Effector memory CD4-positive, alpha-beta T cell (primary cell): ENCODE data around the gene GMPPA.

Experiments used
- DNase-seq, 3 donors: peaks; one replicate each; pipeline ENCODE4 v3.0.0-alpha.2; 2020
- H3K27ac ChIP-seq: 2 replicates; pipeline ENCODE4 v1.7.0; 2013; ENCODE audit warnings: mild to moderate bottlenecking, low read length, moderate library complexity; ENCODE audit not compliant: insufficient read depth, poor library complexity, severe bottlenecking
- H3K27me3 ChIP-seq: replicated peaks from 2 replicates; pipeline ENCODE4 v1.7.0; 2013; ENCODE audit warnings: mild to moderate bottlenecking, low read length; ENCODE audit not compliant: insufficient read depth, control insufficient read depth, poor library complexity, severe bottlenecking
- H3K36me3 ChIP-seq: 2 replicates; pipeline ENCODE4 v1.7.0; 2013; ENCODE audit warnings: mild to moderate bottlenecking, low read length, moderate library complexity; ENCODE audit not compliant: control insufficient read depth, insufficient read depth
- H3K4me1 ChIP-seq: 2 replicates; pipeline ENCODE4 v1.7.0; 2013; ENCODE audit warnings: low read length, mild to moderate bottlenecking; ENCODE audit not compliant: control insufficient read depth, insufficient read depth, poor library complexity, severe bottlenecking
- H3K4me3 ChIP-seq: 2 replicates; pipeline ENCODE4 v1.7.0; 2013; ENCODE audit warnings: low read length, low read depth, mild to moderate bottlenecking; ENCODE audit not compliant: insufficient read depth, poor library complexity, severe bottlenecking
- H3K9me3 ChIP-seq: 2 replicates; pipeline ENCODE4 v1.7.0; 2013; ENCODE audit warnings: mild to moderate bottlenecking, low read length, moderate library complexity; ENCODE audit not compliant: control insufficient read depth

Gene GMPPA

GRCh38 chr2:219548990-219549389 lies 50.3 kb downstream of the GMPPA start:
- Histone ChIP-seq H3K4me3 (no peak overlapping the region), H3K27ac (no peak overlapping the region), H3K9me3 (no peaks in the 10 kb centered on the region), H3K27me3 (peaks cover 22% of the 10 kb centered on the region), H3K4me1 (peaks cover 18% of the 10 kb centered on the region), H3K36me3 (no peaks in the 10 kb centered on the region)
- DNase-seq: no peak

GRCh38 chr2:219549619-219550018 lies 50.9 kb downstream of the GMPPA start:
- Histone ChIP-seq H3K27ac (no peak overlapping the region), H3K4me1 (peaks cover 15% of the 10 kb centered on the region), H3K9me3 (no peaks in the 10 kb centered on the region), H3K27me3 (peaks cover 23% of the 10 kb centered on the region), H3K36me3 (no peaks in the 10 kb centered on the region), H3K4me3 (no peak overlapping the region)
- no peak for DNase-seq

GRCh38 chr2:219551441-219552381 lies 53.0 kb downstream of the GMPPA start:
- Histone ChIP-seq H3K4me1 (peaks cover 15% of the 10 kb centered on the region), H3K27me3 (peaks cover 23% of the 10 kb centered on the region), H3K9me3 (no peaks in the 10 kb centered on the region), H3K36me3 (no peaks in the 10 kb centered on the region), H3K27ac (no peak overlapping the region), H3K4me3 (peak overlapping the region; percentile 48)
- no peak for DNase-seq

- Histone ChIP-seq H3K4me1 (peaks cover 15% of the 10 kb centered on the region), H3K27ac (no peak overlapping the region), H3K36me3 (no peaks in the 10 kb centered on the region), H3K27me3 (peaks cover 25% of the 10 kb centered on the region), H3K9me3 (no peaks in the 10 kb centered on the region), H3K4me3 (peak overlapping the region; percentile 48)
- peak; percentile 56 to 69 (median 67) for DNase-seq
Measured at GRCh38 chr2:219552382-219553167, 53.9 kb downstream of the GMPPA start.

- peaks cover 15% of the 10 kb centered on the region for H3K4me1 ChIP-seq
- DNase-seq: no peak
- no peak overlapping the region for H3K27ac ChIP-seq
- H3K36me3 ChIP-seq: no peaks in the 10 kb centered on the region
- peak overlapping the region; percentile 48 for H3K4me3 ChIP-seq
- H3K27me3 ChIP-seq: peaks cover 25% of the 10 kb centered on the region
- no peaks in the 10 kb centered on the region for H3K9me3 ChIP-seq
Measured at GRCh38 chr2:219553168-219553417, 54.4 kb downstream of the GMPPA start.

- no peaks in the 10 kb centered on the region for H3K36me3 ChIP-seq
- H3K4me1 ChIP-seq: peaks cover 15% of the 10 kb centered on the region
- H3K4me3 ChIP-seq: no peak overlapping the region
- no peak overlapping the region for H3K27ac ChIP-seq
- H3K27me3 ChIP-seq: peaks cover 25% of the 10 kb centered on the region
- no peaks in the 10 kb centered on the region for H3K9me3 ChIP-seq
- DNase-seq: no peak
Measured at GRCh38 chr2:219553463-219553963, 54.8 kb downstream of the GMPPA start.

- H3K36me3 ChIP-seq: no peaks in the 10 kb centered on the region
- DNase-seq: no peak
- H3K4me1 ChIP-seq: peaks cover 15% of the 10 kb centered on the region
- H3K27me3 ChIP-seq: peaks cover 25% of the 10 kb centered on the region
- no peaks in the 10 kb centered on the region for H3K9me3 ChIP-seq
- no peak overlapping the region for H3K4me3 ChIP-seq
- no peak overlapping the region for H3K27ac ChIP-seq
Measured at GRCh38 chr2:219554350-219554749, 55.7 kb downstream of the GMPPA start.

- no peak for DNase-seq
- Histone ChIP-seq H3K27me3 (peaks cover 25% of the 10 kb centered on the region), H3K9me3 (no peaks in the 10 kb centered on the region), H3K4me1 (peaks cover 15% of the 10 kb centered on the region), H3K4me3 (no peak overlapping the region), H3K27ac (no peak overlapping the region), H3K36me3 (no peaks in the 10 kb centered on the region)
Measured at GRCh38 chr2:219555956-219556355, 57.3 kb downstream of the GMPPA start.

GRCh38 chr2:219556413-219556812 lies 57.7 kb downstream of the GMPPA start:
- DNase-seq: no peak
- H3K9me3 ChIP-seq: no peaks in the 10 kb centered on the region

More at GRCh38 chr2:219556413-219556812, 57.7 kb downstream of the GMPPA start:
- Histone ChIP-seq H3K4me3 (no peak overlapping the region), H3K4me1 (peaks cover 15% of the 10 kb centered on the region), H3K27ac (no peak overlapping the region), H3K27me3 (peaks cover 25% of the 10 kb centered on the region), H3K36me3 (no peaks in the 10 kb centered on the region)
